Choroid plexus epithelial cell (primary cell): ENCODE measurements around the gene MICU2.

Experiments used
- DNase-seq: peaks from one replicate; pipeline ENCODE4 v3.0.0-alpha.2; 2010; ENCODE audit warnings: low read depth
- H3K4me3 ChIP-seq: 2 replicates; pipeline ENCODE4 v1.5.1; 2011; ENCODE audit warnings: low read depth, mild to moderate bottlenecking, control low read depth, low read length, moderate library complexity
- CTCF ChIP-seq: conservative IDR thresholded peaks from 2 replicates; pipeline ENCODE4 v1.5.1; 2011; ENCODE audit warnings: low read depth, mild to moderate bottlenecking, control low read depth, inconsistent platforms, low read length, moderate library complexity

The MICU2 gene

DNA sequence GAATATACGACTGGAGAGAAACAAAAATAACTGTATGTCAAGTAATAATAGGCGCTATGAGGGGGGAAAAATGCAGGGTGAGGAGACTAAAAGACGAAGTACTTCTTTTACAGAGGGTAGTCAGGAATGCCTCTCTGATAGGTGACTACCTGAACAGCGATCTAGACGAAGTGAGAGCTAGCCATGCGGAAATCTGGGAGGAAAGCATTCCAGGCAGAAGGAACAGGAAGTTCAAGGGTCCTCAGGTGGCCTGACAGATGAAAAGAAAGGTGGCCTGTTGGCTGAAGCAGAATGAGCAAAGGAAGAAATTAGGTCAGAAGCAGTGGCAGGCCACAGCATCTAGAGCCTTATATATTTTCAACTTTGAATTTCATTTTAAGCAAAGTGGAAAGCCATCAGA is 158.2 kb downstream of the MICU2 start:
- no peak overlapping the region for H3K4me3 ChIP-seq
- no peak for DNase-seq
- no peak for TF ChIP-seq CTCF

DNA sequence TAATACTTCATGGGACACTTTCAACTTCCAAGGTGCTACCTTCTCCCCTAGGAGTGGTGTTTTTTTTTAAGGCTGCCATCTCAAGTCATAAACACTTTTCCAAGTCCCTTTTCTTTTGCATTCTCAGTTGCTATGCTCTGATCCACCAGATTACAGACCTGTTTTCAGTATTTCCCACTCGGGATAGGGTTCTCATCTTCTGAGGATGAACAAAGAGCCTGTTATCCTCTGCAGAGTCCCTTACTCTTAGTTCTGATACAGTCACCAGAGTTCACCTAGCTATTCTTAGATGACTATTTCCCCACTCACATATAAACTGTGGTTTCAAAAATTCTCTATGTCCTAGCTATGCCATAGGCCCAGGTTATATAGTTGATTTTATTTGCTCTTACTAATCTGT is 160.8 kb downstream of the MICU2 start:
- no peak overlapping the region for H3K4me3 ChIP-seq
- no peak for TF ChIP-seq CTCF
- no peak for DNase-seq
